ENCODE results near the gene ZNF746. TPM values are rescaled to one million over a fixed set of nuclear protein-coding genes. Genes with fewer than 3 reads are reported as not detected.

The ZNF746 gene
- total RNA-seq, 4 donors from 2014 or later, result 12.4 to 17.4 (median 15.7) TPM

DNA sequence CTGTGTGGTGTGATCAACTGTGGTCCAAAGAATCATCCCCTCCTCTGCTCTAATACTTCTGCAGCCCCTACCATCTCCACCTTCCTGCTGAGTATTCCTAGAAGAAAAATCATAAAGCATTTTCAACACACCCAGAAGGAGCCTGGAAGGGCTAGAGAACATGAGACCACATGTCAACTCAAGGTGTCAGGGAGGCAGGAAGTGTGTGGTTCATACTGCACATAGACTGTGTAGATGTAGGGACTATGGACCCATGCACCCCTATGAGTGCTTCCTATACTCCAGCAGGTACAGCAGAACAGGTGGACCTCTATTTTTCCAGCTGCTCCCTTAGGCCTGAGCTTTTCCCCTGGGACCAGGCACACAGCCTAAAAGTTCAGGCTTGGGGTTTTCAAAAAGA, 2.6 kb upstream of the ZNF746 start:
- DNase-seq, result no peak
- intact Hi-C loops (cut with DNase I; ENCODE audit: low total_unique reads) (no loop called here), in situ Hi-C loops (cut with MboI; ENCODE audit: low sequenced_read_pairs in 4 of 4) (no loop called here)
- Histone ChIP-seq H3K27me3 (no peaks in the 10 kb centered on the region), H3K4me3 (no peak overlapping the region), H3K9me3 (no peaks in the 10 kb centered on the region), H3K36me3 (no peaks in the 10 kb centered on the region), H3K4me1 (peaks cover 10 to 13% of the 10 kb centered on the region in 2 donors), H3K27ac (no peak overlapping the region)
- no peak for TF ChIP-seq POLR2A (IDR thresholded peaks at IDR 0.05)
- TF ChIP-seq, protein P1, sequence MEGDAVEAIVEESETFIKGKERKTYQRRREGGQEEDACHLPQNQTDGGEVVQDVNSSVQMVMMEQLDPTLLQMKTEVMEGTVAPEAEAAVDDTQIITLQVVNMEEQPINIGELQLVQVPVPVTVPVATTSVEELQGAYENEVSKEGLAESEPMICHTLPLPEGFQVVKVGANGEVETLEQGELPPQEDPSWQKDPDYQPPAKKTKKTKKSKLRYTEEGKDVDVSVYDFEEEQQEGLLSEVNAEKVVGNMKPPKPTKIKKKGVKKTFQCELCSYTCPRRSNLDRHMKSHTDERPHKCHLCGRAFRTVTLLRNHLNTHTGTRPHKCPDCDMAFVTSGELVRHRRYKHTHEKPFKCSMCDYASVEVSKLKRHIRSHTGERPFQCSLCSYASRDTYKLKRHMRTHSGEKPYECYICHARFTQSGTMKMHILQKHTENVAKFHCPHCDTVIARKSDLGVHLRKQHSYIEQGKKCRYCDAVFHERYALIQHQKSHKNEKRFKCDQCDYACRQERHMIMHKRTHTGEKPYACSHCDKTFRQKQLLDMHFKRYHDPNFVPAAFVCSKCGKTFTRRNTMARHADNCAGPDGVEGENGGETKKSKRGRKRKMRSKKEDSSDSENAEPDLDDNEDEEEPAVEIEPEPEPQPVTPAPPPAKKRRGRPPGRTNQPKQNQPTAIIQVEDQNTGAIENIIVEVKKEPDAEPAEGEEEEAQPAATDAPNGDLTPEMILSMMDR (IDR thresholded peaks at IDR 0.05 in 4 of 5, conservative IDR thresholded peaks at IDR 0.05 in 1 of 5), result no peak
- no peak for ATAC-seq

DNA sequence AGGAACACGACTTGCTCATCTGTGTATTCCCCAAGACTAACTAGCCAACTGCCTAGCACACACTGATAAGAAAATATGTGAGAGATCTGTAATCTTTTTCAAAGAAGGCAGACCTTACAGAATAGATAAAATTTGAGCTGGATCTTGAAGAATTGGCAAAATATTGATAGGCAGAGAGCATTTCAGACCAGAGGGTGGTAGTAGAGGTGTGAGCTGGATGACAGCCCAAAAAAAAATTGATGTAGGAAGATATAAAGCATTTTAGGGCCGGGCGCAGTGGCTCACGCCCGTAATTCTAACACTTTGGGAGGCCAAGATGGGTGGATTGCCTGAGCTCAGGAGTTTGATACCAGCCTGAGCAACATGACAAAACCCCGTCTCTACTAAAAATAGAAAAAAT, 1.2 kb upstream of the ZNF746 start:
- Histone ChIP-seq H3K4me3 (no peak overlapping the region), H3K4me1 (peaks cover 16 to 19% of the 10 kb centered on the region in 2 donors), H3K27ac (no peak overlapping the region), H3K9me3 (no peaks in the 10 kb centered on the region), H3K27me3 (no peaks in the 10 kb centered on the region), H3K36me3 (peaks cover 0 to 4% of the 10 kb centered on the region in 2 donors)
- intact Hi-C loops (cut with DNase I; ENCODE audit: low total_unique reads), result loop anchor here (5.0 kb wide), 3 partner anchors 123 to 262 kb away; partner anchors contain the start of genes ZNF212 and ZNF783
- DNase-seq (no peak), ATAC-seq (no peak)
- TF ChIP-seq, protein P1 (IDR thresholded peaks at IDR 0.05 in 4 of 5, conservative IDR thresholded peaks at IDR 0.05 in 1 of 5), result no peak
- TF ChIP-seq POLR2A (IDR thresholded peaks at IDR 0.05), result no peak
- in situ Hi-C loops (cut with MboI; ENCODE audit: low sequenced_read_pairs in 4 of 4), result loop anchor here in 1 of 4 donors (25.0 kb wide), 1 partner anchor 237 kb away; the partner anchor contains the start of gene ZNF783

DNA sequence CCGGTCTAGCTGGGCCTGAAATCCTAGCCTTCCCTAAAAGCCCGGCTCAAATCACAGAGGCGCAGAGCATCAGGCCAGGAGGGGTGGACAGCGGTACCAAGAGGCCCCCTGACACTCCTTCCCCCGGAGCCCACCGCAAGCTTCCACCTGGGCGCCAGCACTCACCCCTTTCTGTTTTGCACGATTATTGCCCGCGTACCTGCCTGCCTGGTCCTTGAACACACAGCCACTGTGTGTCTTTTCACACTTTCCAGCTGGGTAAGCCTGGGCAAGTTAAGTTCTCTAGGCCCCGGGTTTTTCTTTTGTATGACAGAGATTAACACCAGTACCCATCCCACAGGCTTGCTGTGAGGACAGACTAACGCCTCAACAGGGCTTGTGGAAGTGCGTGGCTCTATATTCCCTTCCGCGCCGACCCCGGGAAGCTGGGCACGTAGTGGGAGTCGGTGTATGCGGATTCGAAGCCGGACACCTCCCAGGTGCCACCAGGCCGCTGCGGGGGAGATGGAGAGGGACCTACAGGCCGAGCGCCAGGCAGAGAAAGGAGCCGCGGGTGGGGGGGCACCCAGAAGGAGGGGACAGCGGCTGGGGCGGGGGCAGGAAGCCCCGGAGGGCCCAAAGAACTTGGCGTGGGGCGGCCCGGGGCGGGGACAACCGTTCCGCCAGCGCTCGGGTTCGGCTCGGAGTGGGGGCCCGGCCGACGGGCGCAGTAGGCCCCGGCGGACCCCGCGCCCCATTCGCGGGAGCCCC, 792 bp downstream of the ZNF746 start:
- in situ Hi-C loops (cut with MboI; ENCODE audit: low sequenced_read_pairs in 4 of 4) (loop anchor here in 1 of 4 donors (25.0 kb wide), 1 partner anchor 235 kb away; the partner anchor contains the start of gene ZNF783), intact Hi-C loops (cut with DNase I; ENCODE audit: low total_unique reads) (loop anchor here (1.0 to 5.0 kb wide), 5 partner anchors 36 to 260 kb away; partner anchors contain the start of genes ZNF212, ZNF777 and ZNF783)
- TF ChIP-seq, protein P1 (IDR thresholded peaks at IDR 0.05 in 4 of 5, conservative IDR thresholded peaks at IDR 0.05 in 1 of 5), result no peak
- no peak for TF ChIP-seq POLR2A (IDR thresholded peaks at IDR 0.05)
- DNase-seq (no peak), ATAC-seq (peak; percentile 21 to 26)
- Histone ChIP-seq H3K27me3 (no peaks in the 10 kb centered on the region), H3K4me3 (peak overlapping the region; percentile 77 to 92 (median 82)), H3K36me3 (peaks cover 0 to 24% of the 10 kb centered on the region in 2 donors), H3K4me1 (peaks cover 22 to 25% of the 10 kb centered on the region in 2 donors), H3K9me3 (no peaks in the 10 kb centered on the region), H3K27ac (peak overlapping the region; percentile 76 to 86 (median 84))

DNA sequence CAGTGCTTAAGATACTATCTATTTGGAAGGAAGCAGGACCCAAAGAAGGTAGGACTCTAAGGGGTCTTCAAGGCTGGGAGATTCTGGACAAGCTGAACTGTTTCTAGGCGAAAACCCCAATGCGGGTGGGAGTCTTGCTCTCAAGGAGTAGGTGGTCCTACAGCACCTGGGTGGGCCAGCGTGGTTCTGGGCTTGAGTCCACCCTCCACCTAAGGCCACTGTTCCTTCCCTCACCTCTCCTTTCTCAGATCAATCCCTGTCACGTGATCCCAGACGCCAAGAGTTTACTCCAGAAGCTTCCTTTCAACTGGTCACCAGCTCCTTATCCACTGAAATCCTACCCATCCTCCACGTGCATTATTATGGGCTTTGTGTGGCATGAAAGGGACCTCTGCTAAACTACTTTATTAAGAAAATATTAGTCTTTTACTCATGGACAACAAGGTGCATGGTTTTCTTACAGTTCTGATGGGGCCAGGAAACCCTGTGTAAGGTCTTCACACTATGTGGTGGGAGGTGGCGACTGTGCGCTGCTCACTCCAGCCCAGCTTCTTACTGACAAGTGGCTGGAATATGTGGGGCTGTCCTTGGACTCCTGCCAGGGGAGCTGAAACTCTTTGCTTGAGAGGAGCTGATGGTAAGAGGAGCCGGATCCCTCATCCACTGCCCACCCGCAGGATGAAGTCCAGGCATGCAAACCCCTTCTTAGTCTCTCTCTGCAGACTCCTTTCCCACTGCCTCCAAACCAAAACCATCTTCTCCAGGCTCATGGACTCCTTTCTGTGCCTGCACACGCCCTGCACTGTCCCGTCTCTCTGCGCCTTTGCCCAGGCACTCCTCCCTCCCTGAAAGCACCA, 1.6 kb downstream of the ZNF746 start:
- Histone ChIP-seq H3K27me3 (no peaks in the 10 kb centered on the region), H3K36me3 (peaks cover 0 to 32% of the 10 kb centered on the region in 2 donors), H3K4me3 (peak overlapping the region; percentile 77 to 92 (median 82)), H3K9me3 (no peaks in the 10 kb centered on the region), H3K27ac (peak overlapping the region; percentile 8 to 84 (median 80)), H3K4me1 (peaks cover 25% of the 10 kb centered on the region in 2 donors)
- intact Hi-C loops (cut with DNase I; ENCODE audit: low total_unique reads) (loop anchor here (2.0 to 5.0 kb wide), 4 partner anchors 73 to 259 kb away; partner anchors contain the start of genes ZNF212 and ZNF783), in situ Hi-C loops (cut with MboI; ENCODE audit: low sequenced_read_pairs in 4 of 4) (loop anchor here in 1 of 4 donors (25.0 kb wide), 1 partner anchor 234 kb away; the partner anchor contains the start of gene ZNF783)
- peak; percentile 51 to 55 for DNase-seq
- TF ChIP-seq POLR2A (IDR thresholded peaks at IDR 0.05), result no peak
- TF ChIP-seq, protein P1 (IDR thresholded peaks at IDR 0.05 in 4 of 5, conservative IDR thresholded peaks at IDR 0.05 in 1 of 5), result no peak
- ATAC-seq, result no peak

All from gastrocnemius medialis (tissue), 4 donors.